K562 (cell line): Measurements from ENCODE around the gene OR7G3. TPM values are rescaled to one million over a fixed set of nuclear protein-coding genes. Genes with fewer than 3 reads are reported as not detected.

Source experiments
- ATAC-seq: fragments of 200-7000 bp; cut with Tn5 transposase; 3 replicates; pipeline ENCODE4 v1.9.1; 2020; ENCODE audit warnings: moderate library complexity
- BruUV-seq: library from RNA; stranded (reverse); fragments of 400-500 nt; replicated peaks from 2 replicates; lab custom pipeline; 2021; lab: Mats Ljungman, UMichigan
- CTCF ChIA-PET: fragments of 300-600 bp; formaldehyde crosslinking; extraction: SDS; loops from one replicate; lab custom pipeline; 2021; ENCODE audit warnings: low intra/inter-chr PET ratio; lab: Yijun Ruan, JAX
- POLR2A ChIA-PET: fragments of 300-600, 350-650 bp; sonication (Branson Sonifier 250); formaldehyde crosslinking; extraction: SDS; loops from one replicate; lab custom pipeline; 2021; ENCODE audit warnings: antibody characterized with exemption, inconsistent platforms; lab: Yijun Ruan, JAX
- DNase-seq, 4 experiments: peaks; one replicate each; pipeline versions ENCODE4 v3.0.0 to v3.0.0-alpha.2; 2011 to 2018; ENCODE audit warnings: low spot score in 3 of 4, mixed read lengths in 3 of 4; ENCODE audit errors: extremely low read depth in 1 of 4
- FAIRE-seq: peaks from 2 replicates; lab custom pipeline; 2011; peaks lifted over from hg19 to GRCh38; lab: Jason Lieb, UNC
- H2AFZ ChIP-seq: 2 replicates; pipeline ENCODE4 v1.6.0; 2011; ENCODE audit warnings: low read depth, low read length, control low read depth, inconsistent platforms
- H3K27ac ChIP-seq: fragments of 200-600 bp; 3 replicates; pipeline ENCODE4 v1.8.0; 2011; ENCODE audit warnings: low read depth, mild to moderate bottlenecking, control low read depth, inconsistent platforms, low read length, moderate library complexity, mixed read lengths; ENCODE audit errors: extremely low read depth
- H3K27me3 ChIP-seq, 2 experiments: fragments of 300-600 bp in 1 of 2; 2 replicates in 1 of 2; 3 replicates in 1 of 2; pipeline versions ENCODE4 v1.6.0 to v1.8.0; 2011; ENCODE audit warnings: inconsistent platforms in 2 of 2, low read length in 2 of 2, mild to moderate bottlenecking in 1 of 2, mixed read lengths in 1 of 2, moderate library complexity in 1 of 2; ENCODE audit not compliant: control insufficient read depth in 2 of 2, insufficient read depth in 2 of 2
- H3K36me3 ChIP-seq: fragments of 300-600 bp; 3 replicates; pipeline ENCODE4 v1.8.0; 2011; ENCODE audit warnings: mild to moderate bottlenecking, low read length, inconsistent platforms; ENCODE audit not compliant: control insufficient read depth, insufficient read depth
- H3K4me1 ChIP-seq, 2 experiments: fragments of 200-600 bp in 1 of 2; replicated peaks in 1 of 2; 2 replicates in 1 of 2; 3 replicates in 1 of 2; pipeline versions ENCODE4 v1.5.1 to v1.8.0; 2011; ENCODE audit warnings: inconsistent platforms in 2 of 2, low read length in 2 of 2, mild to moderate bottlenecking in 1 of 2, mixed read lengths in 1 of 2, moderate library complexity in 1 of 2; ENCODE audit not compliant: control insufficient read depth in 2 of 2, insufficient read depth in 2 of 2
- H3K4me2 ChIP-seq: 2 replicates; pipeline ENCODE4 v1.6.1; 2011; ENCODE audit warnings: low read length, control low read depth, inconsistent platforms, mixed read lengths; ENCODE audit not compliant: insufficient read depth
- H3K4me3 ChIP-seq: fragments of 200-600 bp; sonication (generic), shearing (Covaris generic); 2 replicates; pipeline ENCODE4 v1.5.1; 2016; ENCODE audit warnings: control low read depth, inconsistent platforms
- H3K79me2 ChIP-seq: fragments of 200-600 bp; 3 replicates; pipeline ENCODE4 v1.8.0; 2011; ENCODE audit warnings: low read length, inconsistent platforms; ENCODE audit not compliant: control insufficient read depth, insufficient read depth
- H3K9ac ChIP-seq, 2 experiments: 2 replicates each; pipeline versions ENCODE4 v1.6.0 to v1.6.1; 2011; ENCODE audit warnings: low read depth in 2 of 2, low read length in 2 of 2, control low read depth in 1 of 2, inconsistent platforms in 1 of 2, mild to moderate bottlenecking in 1 of 2, mixed read lengths in 1 of 2; ENCODE audit not compliant: insufficient read depth in 1 of 2
- H3K9me1 ChIP-seq: one replicate; pipeline ENCODE4 v1.6.0; 2011; ENCODE audit warnings: inconsistent platforms, mild to moderate bottlenecking, low read length, moderate library complexity; ENCODE audit not compliant: control insufficient read depth, insufficient read depth
- H3K9me3 ChIP-seq: replicated peaks from 2 replicates; pipeline ENCODE4 v1.5.1; 2011; ENCODE audit warnings: low read depth, low read length, inconsistent platforms; ENCODE audit not compliant: control insufficient read depth, insufficient read depth
- H4K20me1 ChIP-seq: replicated peaks from 2 replicates; pipeline ENCODE4 v1.6.1; 2011; ENCODE audit warnings: low read length, inconsistent platforms, mixed read lengths; ENCODE audit not compliant: control insufficient read depth, insufficient read depth
- KAT2B ChIP-seq: IDR thresholded peaks from one replicate; pipeline ENCODE4 v1.6.1; 2012; ENCODE audit warnings: low read depth, mild to moderate bottlenecking, control low read depth, inconsistent platforms, low read length, moderate library complexity
- PML ChIP-seq: IDR thresholded peaks from 2 replicates; pipeline ENCODE4 v1.6.1; 2012; ENCODE audit warnings: low read length, inconsistent platforms
- WGBS: fragments of 100-300 bp; shearing (Covaris generic); methylation state at CpG from one replicate; pipeline ENCODE4 v1.1.6; 2016; ENCODE audit warnings: low coverage, mixed read lengths; ENCODE audit not compliant: insufficient coverage; ENCODE audit errors: missing lambda C conversion rate; 5-methylcytosine and 5-hydroxymethylcytosine counted together
- in situ Hi-C: fragments of 300-500 bp; cut with MboI; formaldehyde crosslinking; loops from 4 replicates; pipeline ENCODE4 v1.15.0; 2018; ENCODE audit warnings: inconsistent platforms, mixed read lengths
- intact Hi-C: fragments of 100-400 bp; cut with micrococcal nuclease; formaldehyde crosslinking; loops from 2 replicates; pipeline ENCODE4 v1.14.2; 2022
- polyA plus RNA-seq, 8 experiments: library from polyadenylated mRNA; depleted of rRNA in 4 of 8; stranded (reverse) in 5 of 8; unstranded in 3 of 8; fragments of >200 nt; fragmentation: Nextera tagmentation in 2 of 8; fragmentation: Illumina TruSeq in 1 of 8; extraction: Ambion mirVana in 2 of 8; extraction: Trizol in 1 of 8; gene quantifications; 2 replicates each; pipeline versions ENCODE4 v1.2.1 to v1.2.3, GENCODE V29; 2011 to 2014; ENCODE audit warnings: inconsistent platforms in 1 of 8, missing spikeins in 1 of 8
- total RNA-seq, 7 experiments: library from RNA; depleted of rRNA in 6 of 7; stranded (reverse); fragments of >200 nt in 6 of 7; fragmentation: Illumina TruSeq in 2 of 7; extraction: Trizol in 2 of 7; gene quantifications; 2 replicates each; pipeline versions ENCODE4 v1.2.1 to v1.2.3, GENCODE V29; 2011 to 2021; ENCODE audit warnings: low replicate concordance in 1 of 7
- TF ChIP-seq, protein P1 (sequence below): fragments of 250-450 bp; sonication (Bioruptor Pico); IDR thresholded peaks from 2 replicates; pipeline ENCODE4 v1.4.0; 2020; ENCODE audit warnings: mild to moderate bottlenecking, moderate library complexity, borderline replicate concordance
- TF ChIP-seq, protein P2 (sequence below), 3 experiments: fragments of 200-800 bp in 1 of 3; fragments of 250-450 bp in 1 of 3; fragments of 450-650 bp in 1 of 3; sonication (Bioruptor Pico) in 1 of 3; sonication (Bioruptor generic) in 1 of 3; formaldehyde crosslinking in 1 of 3; IDR thresholded peaks; 2 replicates each; pipeline versions ENCODE4 v1.6.1 to v1.8.0; 2016 to 2022; ENCODE audit warnings: mild to moderate bottlenecking in 2 of 3, missing genetic modification characterization in 2 of 3, missing compliant biosample characterization in 1 of 3, moderate library complexity in 1 of 3
- TF ChIP-seq, protein P3 (sequence below): fragments of 250-450 bp; sonication (Bioruptor Pico); IDR thresholded peaks from 2 replicates; pipeline ENCODE4 v1.5.0; 2021; ENCODE audit warnings: mild to moderate bottlenecking, moderate library complexity

The OR7G3 gene
- total and polyA plus RNA-seq, 9 of the 15 experiments (the other 6 are each of a cell fraction or from before 2014, with no cell fraction given): not detected

DNA sequence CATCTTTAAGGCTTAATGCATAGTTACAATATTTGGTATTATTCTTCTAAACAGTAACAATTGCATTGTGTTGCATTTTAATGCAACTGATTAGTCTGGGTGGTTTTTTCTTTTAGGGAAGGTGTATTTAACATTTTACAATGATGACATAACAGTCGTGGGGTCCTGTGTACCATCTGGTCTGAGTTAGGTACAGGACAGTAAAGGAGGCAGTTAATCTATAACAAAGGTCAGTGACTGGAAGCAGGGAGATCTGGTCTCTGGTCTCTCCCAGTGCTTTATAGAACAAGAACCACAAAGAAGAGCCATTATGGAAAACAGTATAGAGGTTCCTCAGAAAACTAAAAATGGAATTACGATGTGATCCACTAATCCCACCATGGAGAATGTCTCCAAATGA, 16.8 kb downstream of the OR7G3 start:
- Histone ChIP-seq H3K9me3 (no peaks in the 10 kb centered on the region), H3K9ac (no peak overlapping the region), H3K36me3 (no peaks in the 10 kb centered on the region), H4K20me1 (no peaks in the 10 kb centered on the region), H3K4me1 (no peaks in the 10 kb centered on the region; a peak in 1 of 5 replicates), H3K9me1 (no peaks in the 10 kb centered on the region), H2AFZ (no peak overlapping the region), H3K27me3 (no peaks in the 10 kb centered on the region; a peak in 2 of 5 replicates), H3K4me2 (no peak overlapping the region), H3K4me3 (no peak overlapping the region), H3K79me2 (no peaks in the 10 kb centered on the region), H3K27ac (no peak overlapping the region)
- CTCF ChIA-PET: no interaction called here
- BruUV-seq: no TSS peak
- POLR2A ChIA-PET: no interaction called here
- FAIRE-seq (no peak), ATAC-seq (no peak), DNase-seq (no peak)
- in situ Hi-C loops (no loop called here), intact Hi-C loops (no loop called here)
- WGBS: 0% methylated on average over 2 of the region's 2 CpGs
- TF ChIP-seq PML (no peak), KAT2B (no peak)
- TF ChIP-seq, protein P1, sequence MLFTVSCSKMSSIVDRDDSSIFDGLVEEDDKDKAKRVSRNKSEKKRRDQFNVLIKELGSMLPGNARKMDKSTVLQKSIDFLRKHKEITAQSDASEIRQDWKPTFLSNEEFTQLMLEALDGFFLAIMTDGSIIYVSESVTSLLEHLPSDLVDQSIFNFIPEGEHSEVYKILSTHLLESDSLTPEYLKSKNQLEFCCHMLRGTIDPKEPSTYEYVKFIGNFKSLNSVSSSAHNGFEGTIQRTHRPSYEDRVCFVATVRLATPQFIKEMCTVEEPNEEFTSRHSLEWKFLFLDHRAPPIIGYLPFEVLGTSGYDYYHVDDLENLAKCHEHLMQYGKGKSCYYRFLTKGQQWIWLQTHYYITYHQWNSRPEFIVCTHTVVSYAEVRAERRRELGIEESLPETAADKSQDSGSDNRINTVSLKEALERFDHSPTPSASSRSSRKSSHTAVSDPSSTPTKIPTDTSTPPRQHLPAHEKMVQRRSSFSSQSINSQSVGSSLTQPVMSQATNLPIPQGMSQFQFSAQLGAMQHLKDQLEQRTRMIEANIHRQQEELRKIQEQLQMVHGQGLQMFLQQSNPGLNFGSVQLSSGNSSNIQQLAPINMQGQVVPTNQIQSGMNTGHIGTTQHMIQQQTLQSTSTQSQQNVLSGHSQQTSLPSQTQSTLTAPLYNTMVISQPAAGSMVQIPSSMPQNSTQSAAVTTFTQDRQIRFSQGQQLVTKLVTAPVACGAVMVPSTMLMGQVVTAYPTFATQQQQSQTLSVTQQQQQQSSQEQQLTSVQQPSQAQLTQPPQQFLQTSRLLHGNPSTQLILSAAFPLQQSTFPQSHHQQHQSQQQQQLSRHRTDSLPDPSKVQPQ (CRISPR knock-in tag): no peak
- TF ChIP-seq, protein P2, sequence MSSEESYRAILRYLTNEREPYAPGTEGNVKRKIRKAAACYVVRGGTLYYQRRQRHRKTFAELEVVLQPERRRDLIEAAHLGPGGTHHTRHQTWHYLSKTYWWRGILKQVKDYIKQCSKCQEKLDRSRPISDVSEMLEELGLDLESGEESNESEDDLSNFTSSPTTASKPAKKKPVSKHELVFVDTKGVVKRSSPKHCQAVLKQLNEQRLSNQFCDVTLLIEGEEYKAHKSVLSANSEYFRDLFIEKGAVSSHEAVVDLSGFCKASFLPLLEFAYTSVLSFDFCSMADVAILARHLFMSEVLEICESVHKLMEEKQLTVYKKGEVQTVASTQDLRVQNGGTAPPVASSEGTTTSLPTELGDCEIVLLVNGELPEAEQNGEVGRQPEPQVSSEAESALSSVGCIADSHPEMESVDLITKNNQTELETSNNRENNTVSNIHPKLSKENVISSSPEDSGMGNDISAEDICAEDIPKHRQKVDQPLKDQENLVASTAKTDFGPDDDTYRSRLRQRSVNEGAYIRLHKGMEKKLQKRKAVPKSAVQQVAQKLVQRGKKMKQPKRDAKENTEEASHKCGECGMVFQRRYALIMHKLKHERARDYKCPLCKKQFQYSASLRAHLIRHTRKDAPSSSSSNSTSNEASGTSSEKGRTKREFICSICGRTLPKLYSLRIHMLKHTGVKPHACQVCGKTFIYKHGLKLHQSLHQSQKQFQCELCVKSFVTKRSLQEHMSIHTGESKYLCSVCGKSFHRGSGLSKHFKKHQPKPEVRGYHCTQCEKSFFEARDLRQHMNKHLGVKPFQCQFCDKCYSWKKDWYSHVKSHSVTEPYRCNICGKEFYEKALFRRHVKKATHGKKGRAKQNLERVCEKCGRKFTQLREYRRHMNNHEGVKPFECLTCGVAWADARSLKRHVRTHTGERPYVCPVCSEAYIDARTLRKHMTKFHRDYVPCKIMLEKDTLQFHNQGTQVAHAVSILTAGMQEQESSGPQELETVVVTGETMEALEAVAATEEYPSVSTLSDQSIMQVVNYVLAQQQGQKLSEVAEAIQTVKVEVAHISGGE (CRISPR knock-in tag; IDR thresholded peaks at IDR 0.05): no peak
- TF ChIP-seq, protein P3, sequence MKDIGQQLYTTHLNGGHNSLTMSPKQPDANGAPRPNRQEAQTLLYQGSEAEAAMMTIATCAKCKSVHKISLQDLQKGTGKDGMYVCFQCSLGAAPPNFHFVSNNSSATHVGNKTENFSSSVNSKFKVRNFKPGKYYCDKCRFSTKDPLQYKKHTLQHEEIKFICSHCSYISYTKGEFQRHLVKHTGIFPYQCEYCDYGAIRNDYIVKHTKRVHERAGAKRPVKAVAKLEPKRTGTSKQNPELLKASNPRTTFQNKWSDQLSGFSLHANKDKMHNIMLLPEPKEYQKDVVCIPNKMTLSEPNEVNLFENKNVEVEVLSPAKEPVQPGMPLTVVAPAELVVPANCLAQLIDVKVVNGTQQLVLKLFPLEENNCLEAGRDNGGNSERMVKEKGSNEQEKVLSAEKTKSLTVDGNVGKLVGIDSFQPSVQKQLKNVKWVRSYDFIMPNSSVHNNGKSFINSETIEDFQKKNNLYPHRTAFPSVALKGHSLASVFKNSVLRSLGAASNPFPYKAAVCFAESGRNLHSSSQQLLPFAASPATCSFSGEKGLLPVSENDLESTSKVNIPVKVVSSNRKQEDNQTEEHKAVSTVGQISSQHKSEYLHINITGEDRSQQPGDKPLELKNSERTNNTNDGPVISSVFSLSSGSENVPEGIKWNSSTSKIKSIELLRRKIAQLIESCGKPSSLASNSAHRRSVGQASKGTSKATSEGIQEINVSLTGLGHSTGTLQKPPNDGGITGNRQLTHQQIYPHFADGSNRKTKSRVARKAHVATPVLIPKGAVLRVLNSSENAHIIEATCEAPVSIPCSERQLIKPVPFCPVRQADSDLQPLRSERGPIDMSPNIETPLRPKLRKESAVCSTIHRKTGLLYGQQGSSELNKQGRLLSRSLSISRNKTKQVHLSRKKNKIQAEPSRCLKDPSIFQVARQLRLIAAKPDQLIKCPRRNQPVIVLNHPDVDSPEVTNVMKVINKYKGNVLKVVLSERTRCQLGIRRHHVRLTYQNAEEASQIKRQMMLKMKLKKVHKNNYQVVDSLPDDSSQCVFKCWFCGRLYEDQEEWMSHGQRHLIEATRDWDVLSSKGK (CRISPR knock-in tag): no peak
